HG03280 (cell line): ENCODE data around the gene C1QTNF12.
A peak's percentile ranks its signal among the peaks of the same experiment; 100 is the strongest.

Experiments
- ATAC-seq: cut with Tn5 transposase; IDR thresholded peaks from one replicate; pipeline ENCODE4 v1.9.1; 2021; ENCODE audit warnings: mild to moderate bottlenecking, moderate library complexity; ENCODE audit not compliant: unreplicated experiment

C1QTNF12 gene

DNA sequence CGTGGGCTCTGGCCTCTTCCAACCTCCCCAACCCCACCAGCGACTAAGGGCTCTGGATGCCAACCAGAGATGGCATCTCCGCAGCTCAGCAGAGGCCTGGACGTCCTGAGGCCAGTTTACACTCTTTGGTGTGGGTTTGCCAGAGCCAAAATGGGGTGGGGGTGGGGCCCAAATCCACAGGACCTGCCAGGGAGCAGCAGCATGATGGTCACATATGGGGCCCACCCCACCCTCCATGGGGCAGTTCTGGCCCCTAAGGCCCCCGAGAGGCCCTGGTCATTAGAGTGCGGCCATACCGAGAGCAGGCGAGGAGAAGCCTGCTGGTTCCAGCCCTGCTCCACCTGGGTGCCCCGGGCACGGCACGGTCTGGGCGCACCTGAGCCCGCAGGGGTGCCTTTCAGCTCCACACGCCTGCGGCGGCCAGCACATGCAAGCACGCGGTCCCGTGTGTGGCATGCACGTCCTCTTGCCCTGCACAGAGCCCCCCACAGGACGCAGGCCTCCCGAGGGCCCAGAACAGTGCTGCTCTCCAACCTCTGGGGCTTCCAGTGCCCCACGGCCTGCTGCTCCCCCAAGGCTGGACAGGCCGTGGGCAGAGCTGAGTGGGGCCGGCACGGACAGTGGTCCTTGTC is 4.8 kb downstream of the C1QTNF12 start:
- no peak for ATAC-seq

DNA sequence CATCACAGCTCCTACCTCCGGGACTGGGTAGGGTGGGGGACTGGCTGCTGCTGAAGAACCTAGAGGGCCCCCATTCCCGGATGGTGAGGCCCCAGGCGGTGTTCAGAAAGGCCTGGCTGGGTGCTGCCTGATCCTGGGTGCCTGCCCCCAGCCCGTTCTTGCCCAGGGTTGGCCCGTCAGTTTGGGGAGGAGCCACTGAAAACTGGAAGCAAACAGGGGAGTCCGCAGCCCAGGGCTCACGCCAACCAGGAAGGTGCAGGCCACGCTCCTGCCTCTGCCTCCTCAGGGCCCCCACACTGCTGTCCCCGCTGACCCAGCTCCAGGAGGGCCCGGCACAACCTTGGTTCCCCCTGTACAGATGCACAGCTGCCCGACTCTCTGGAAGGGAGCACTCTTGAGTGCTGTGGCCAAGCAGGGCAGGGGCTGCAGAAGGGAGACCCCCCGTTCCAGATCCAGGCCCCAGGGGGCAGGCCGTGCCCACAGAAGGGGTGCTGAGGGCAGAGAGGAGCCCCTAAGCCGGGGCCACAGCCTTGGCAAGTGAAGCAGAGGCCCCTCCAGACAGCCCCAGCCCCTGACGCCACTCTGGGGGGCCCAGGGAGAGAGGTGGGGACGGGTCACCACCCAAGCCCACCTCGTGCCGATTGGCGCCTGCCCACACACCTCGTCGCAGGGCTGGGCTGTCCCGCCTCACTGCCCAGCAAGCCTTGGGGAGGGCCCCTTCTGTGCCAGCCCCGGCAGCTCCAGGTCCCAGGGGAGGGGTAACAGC is 5.5 kb downstream of the C1QTNF12 start:
- ATAC-seq, result no peak

GRCh38 chr1:1240348-1240732 is 6.2 kb downstream of the C1QTNF12 start:
- no peak for ATAC-seq

- ATAC-seq, result no peak
Observed at GRCh38 chr1:1239614-1240347, 6.7 kb downstream of the C1QTNF12 start.

DNA sequence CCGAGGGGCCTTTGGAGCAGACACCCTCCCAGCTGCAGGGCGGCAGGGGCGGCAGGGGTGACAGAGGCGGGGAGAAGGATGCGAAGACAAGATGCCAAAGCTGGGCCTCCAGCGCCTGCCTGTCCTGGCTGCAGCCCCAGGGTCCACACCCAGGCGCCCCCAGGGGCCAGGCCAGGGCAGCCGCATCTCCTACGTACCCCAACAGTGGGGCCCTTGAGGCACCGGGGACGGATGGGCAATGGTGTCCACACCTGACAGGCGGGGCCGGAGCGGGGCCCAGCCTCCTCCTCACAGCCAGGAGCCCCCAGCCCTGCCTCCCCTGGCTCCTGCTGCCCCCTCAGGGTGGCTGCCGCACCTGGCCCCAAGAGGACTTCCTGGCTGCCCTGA is 7.3 kb downstream of the C1QTNF12 start:
- no peak for ATAC-seq

DNA sequence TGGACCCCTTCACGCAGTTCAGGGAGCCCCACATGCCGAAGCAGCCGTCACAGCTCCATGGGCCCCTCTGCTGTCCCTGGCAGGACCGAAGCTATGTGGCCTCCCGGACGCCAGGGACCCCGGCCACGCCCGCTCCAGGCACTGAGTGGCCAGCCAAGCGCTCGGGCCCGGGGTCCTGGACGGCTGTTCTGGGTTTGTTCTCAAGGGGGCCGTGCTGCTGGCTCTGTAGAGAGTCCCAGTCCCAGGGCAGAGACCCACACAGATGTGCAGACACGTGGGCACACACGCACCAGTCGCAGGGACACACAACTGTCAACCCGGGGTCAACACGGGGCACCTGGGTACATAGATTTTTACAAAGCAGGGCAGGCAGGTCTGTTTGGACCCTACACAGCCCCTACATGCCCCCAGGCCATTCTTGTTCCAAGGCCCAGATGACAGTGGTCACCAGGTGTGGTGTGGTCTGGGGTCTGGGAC is 7.8 kb downstream of the C1QTNF12 start:
- no peak for ATAC-seq

- no peak for ATAC-seq
Observed at GRCh38 chr1:1237874-1238701, 8.4 kb downstream of the C1QTNF12 start.

DNA sequence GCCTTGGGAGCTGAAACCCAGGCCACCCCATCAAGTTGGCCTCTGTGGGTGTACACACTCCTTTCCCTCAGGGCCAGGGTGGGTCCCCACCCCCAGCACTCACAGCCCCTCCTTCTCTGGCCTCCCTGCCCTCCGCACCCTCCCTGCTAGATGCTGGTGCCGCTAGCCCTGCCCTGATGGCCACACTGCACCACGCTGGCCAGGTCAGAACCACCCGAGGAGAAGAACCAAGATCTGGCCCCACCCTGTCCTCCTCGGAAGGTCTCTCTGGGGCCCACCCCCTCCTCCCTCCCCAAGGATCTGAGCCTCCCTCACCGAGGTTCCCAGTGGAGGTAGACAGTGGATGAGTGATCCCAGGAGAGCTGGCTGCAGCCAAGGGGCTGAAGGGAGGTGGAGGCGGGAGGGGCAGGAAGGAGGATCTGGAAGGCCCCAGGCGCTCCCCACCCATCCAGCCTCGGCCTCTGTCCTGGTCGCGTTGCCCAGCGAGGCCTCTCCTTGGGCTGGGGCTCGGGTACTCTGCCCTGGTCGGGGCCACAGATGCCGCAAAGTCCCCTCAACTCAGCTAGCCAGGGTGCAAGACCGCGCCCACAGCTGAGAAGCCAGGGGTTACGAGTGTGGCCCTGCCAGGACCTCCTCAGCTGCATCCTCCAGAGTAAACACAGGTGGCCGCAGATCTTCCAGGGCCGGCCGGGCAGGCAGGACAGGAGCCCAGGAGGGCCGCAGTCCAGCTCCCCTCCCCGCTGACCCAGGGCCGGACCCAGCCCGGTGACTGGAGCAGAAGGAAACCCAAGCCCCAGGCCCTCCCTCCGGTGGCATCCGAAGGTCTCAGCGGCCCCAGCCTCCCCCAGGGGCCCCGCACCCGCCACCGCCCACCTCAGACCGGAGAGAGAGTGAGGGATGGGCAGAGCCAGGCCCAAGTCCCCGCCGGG is 9.3 kb downstream of the C1QTNF12 start:
- ATAC-seq, result no peak

GRCh38 chr1:1236176-1236763 is 10.3 kb downstream of the C1QTNF12 start:
- no peak for ATAC-seq

- ATAC-seq, result no peak
Observed at GRCh38 chr1:1235016-1235744, 11.3 kb downstream of the C1QTNF12 start.

DNA sequence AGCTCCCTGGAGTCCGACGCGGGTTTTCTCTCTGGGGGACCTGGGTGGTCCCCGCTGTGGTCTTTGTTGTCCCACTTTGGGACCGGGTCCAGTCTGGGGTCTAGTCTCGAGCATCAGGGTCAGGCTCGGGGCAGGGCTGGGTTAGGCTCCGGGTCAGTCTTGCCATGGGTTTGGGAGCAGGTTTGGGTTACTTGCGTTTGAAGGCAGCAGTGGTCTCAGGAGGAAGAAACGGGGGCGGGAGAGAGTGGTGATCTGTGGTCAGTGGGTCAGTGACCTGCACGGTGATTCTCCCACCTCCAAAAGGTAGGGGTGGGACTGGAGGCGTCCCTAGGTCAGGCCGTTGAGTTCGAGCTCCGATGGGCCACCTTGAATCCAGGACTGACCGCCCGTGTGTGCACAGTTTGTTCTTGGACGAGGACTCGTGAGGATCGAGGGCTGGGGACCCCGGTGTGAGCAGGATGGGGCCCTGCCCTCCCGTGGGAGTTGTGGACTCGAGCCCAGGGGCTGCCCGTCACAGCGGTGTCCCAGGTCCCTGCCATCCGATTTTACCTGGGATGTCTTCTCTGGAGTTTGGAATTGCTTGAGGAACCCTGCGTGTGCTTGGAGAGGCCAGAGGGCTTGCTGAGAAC is 12.2 kb downstream of the C1QTNF12 start:
- no peak for ATAC-seq

GRCh38 chr1:1233567-1233892 is 13.0 kb downstream of the C1QTNF12 start:
- ATAC-seq, result no peak

DNA sequence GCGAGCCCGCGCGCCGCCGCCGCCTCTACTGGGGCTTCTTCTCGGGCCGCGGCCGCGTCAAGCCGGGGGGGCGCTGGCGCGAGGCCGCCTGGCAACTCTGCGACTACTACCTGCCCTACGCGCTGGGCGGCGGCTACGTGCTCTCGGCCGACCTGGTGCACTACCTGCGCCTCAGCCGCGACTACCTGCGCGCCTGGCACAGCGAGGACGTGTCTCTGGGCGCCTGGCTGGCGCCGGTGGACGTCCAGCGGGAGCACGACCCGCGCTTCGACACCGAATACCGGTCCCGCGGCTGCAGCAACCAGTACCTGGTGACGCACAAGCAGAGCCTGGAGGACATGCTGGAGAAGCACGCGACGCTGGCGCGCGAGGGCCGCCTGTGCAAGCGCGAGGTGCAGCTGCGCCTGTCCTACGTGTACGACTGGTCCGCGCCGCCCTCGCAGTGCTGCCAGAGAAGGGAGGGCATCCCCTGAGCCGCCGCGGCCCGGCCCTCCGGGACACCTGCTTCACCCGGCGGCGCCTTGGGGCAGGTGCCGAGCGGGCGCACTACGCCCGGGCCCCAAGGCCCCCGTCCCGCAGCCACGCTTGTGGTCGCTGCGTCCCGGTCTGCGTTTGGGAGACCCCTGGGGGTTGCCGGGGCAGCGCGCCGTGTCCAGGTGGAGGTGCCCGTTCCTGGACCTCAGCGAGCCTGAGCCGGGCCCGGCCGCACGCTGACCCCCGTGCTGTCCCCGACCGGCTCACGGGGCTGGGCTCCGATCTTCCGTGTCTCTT is 13.5 kb downstream of the C1QTNF12 start:
- no peak for ATAC-seq

DNA sequence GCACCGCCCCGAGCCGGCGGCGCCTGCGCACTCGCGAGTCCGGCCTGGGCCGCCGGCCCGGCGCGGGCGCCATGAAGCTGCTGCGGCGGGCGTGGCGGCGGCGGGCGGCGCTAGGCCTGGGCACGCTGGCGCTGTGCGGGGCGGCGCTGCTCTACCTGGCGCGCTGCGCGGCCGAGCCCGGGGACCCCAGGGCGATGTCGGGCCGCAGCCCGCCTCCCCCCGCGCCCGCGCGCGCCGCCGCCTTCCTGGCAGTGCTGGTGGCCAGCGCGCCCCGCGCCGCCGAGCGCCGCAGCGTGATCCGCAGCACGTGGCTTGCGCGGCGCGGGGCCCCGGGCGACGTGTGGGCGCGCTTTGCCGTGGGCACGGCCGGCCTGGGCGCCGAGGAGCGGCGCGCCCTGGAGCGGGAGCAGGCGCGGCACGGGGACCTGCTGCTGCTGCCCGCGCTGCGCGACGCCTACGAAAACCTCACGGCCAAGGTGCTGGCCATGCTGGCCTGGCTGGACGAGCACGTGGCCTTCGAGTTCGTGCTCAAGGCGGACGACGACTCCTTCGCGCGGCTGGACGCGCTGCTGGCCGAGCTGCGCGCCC is 14.2 kb downstream of the C1QTNF12 start, which contains the start of gene B3GALT6:
B3GALT6 (plus strand) TSS at position 30 of the 588 bp plus-strand sequence; CDS start at position 72, 42 bp downstream.
- ATAC-seq, result no peak

DNA sequence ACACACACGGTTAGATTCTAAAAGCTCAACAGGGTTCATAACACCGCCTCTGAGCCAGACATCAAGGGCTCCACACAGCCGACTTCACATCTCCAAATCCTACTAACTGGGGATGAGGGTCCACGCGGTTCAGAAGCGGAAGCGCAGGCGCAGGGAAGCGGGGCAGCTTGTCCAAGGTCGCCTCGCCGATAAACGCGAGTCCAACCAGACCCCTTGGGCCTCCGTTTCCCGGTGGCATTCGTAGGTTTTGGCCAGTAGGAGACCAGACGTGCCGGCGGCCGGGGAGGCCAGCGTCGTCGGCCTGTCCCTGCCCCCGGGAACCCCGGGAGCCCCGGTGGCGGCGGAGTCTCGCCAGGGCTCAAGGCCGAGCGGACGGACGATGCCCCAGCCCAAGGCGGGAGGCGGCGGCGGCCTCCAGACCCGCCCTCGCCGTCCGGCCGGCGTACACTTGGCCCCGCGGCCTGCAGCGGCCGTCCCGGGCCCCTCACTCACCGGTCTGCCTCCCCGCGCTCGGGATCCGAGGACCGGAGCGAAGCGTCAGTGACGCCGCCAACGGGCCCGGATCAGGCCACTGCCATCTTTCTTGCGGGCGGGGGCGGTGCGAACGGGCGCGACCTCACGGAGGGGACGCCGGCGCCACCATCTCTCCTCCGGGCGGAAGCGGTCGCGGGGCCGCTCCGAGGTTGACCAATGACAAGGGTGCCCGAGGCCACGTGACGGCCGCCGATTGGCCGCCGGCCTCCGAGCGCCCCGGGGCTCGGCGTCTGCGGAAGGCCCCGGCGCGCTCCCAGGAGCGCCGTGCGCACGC is 14.9 kb downstream of the C1QTNF12 start, which contains the start of gene SDF4:
SDF4 (minus strand) TSS at position 602 of the 808 bp plus-strand sequence. CDS start 3,229 bp downstream, outside the sequence.
- ATAC-seq, result peak; percentile 91
